Liver (tissue), 9 donors: ENCODE measurements around the gene CUL3. TPM values are rescaled to one million over a fixed set of nuclear protein-coding genes. Genes with fewer than 3 reads are reported as not detected.

Experiments used
- DNase-seq: peaks from one replicate; pipeline ENCODE4 v3.0.0-alpha.2; 2017; ENCODE audit warnings: low spot score
- H3K27ac ChIP-seq, 2 donors: one replicate each; pipeline ENCODE4 v1.7.0; 2013; ENCODE audit warnings: inconsistent platforms in 2 of 2, low read length in 2 of 2, control low read depth in 1 of 2, low read depth in 1 of 2, mild to moderate bottlenecking in 1 of 2
- H3K27me3 ChIP-seq, 4 donors: one replicate each; pipeline versions ENCODE4 v1.6.1 to v1.7.0; 2013; ENCODE audit warnings: low read length in 3 of 4, inconsistent platforms in 1 of 4, mild to moderate bottlenecking in 1 of 4, moderate library complexity in 1 of 4; ENCODE audit not compliant: control insufficient read depth in 4 of 4, insufficient read depth in 4 of 4
- H3K36me3 ChIP-seq, 4 donors: one replicate each; pipeline versions ENCODE4 v1.6.1 to v1.7.0; 2013; ENCODE audit warnings: low read length in 3 of 4, mild to moderate bottlenecking in 3 of 4, low read depth in 1 of 4, moderate library complexity in 1 of 4; ENCODE audit not compliant: control insufficient read depth in 4 of 4, insufficient read depth in 3 of 4
- H3K4me1 ChIP-seq, 4 donors: one replicate each; pipeline versions ENCODE4 v1.6.1 to v1.7.0; 2013; ENCODE audit warnings: low read length in 3 of 4, mild to moderate bottlenecking in 3 of 4, moderate library complexity in 1 of 4; ENCODE audit not compliant: control insufficient read depth in 4 of 4, insufficient read depth in 4 of 4
- H3K4me3 ChIP-seq, 3 donors: one replicate each; pipeline versions ENCODE4 v1.6.1 to v1.7.0; 2013; ENCODE audit warnings: low read length in 3 of 3, control low read depth in 1 of 3, low read depth in 1 of 3, mild to moderate bottlenecking in 1 of 3
- H3K9ac ChIP-seq, 2 donors: one replicate each; pipeline ENCODE4 v1.7.0; 2013; ENCODE audit warnings: low read length in 2 of 2, mild to moderate bottlenecking in 2 of 2, moderate library complexity in 2 of 2, control low read depth in 1 of 2, low read depth in 1 of 2
- H3K9me3 ChIP-seq, 4 donors: one replicate each; pipeline versions ENCODE4 v1.6.1 to v1.7.0; 2013; ENCODE audit warnings: low read length in 3 of 4; ENCODE audit not compliant: control insufficient read depth in 4 of 4
- EGR1 ChIP-seq, 2 donors: IDR thresholded peaks; 2 replicates each; pipeline ENCODE4 v1.6.1; 2016 to 2018; ENCODE audit warnings: antibody characterized with exemption in 2 of 2, low read depth in 2 of 2
- FOXA1 ChIP-seq: IDR thresholded peaks from 2 replicates; pipeline ENCODE4 v1.6.1; 2016; ENCODE audit warnings: antibody characterized with exemption
- FOXA2 ChIP-seq: IDR thresholded peaks from 2 replicates; pipeline ENCODE4 v1.6.1; 2016; ENCODE audit warnings: antibody characterized with exemption
- GABPA ChIP-seq, 2 donors: IDR thresholded peaks in 1 of 2; conservative IDR thresholded peaks in 1 of 2; 2 replicates each; pipeline ENCODE4 v1.6.1; 2016; ENCODE audit warnings: antibody characterized with exemption in 2 of 2, mild to moderate bottlenecking in 1 of 2, moderate library complexity in 1 of 2
- HNF4A ChIP-seq, 2 donors: conservative IDR thresholded peaks; 2 replicates each; pipeline ENCODE4 v1.6.1; 2016; ENCODE audit warnings: antibody characterized with exemption in 2 of 2, mild to moderate bottlenecking in 2 of 2
- HNF4G ChIP-seq: IDR thresholded peaks from 2 replicates; pipeline ENCODE4 v1.6.1; 2016; ENCODE audit warnings: antibody characterized with exemption
- JUND ChIP-seq, 2 donors: IDR thresholded peaks; 2 replicates each; pipeline ENCODE4 v1.6.1; 2016; ENCODE audit warnings: antibody characterized with exemption in 2 of 2
- NR2F2 ChIP-seq: IDR thresholded peaks from 2 replicates; pipeline ENCODE4 v1.6.1; 2016; ENCODE audit warnings: antibody characterized with exemption
- RAD21 ChIP-seq, 2 donors: IDR thresholded peaks; 2 replicates each; pipeline ENCODE4 v1.6.1; 2016; ENCODE audit warnings: antibody characterized with exemption in 2 of 2, mild to moderate bottlenecking in 2 of 2
- RXRA ChIP-seq, 2 donors: IDR thresholded peaks; 2 replicates each; pipeline ENCODE4 v1.6.1; 2017 to 2018; ENCODE audit warnings: antibody characterized with exemption in 2 of 2, mild to moderate bottlenecking in 1 of 2
- SP1 ChIP-seq: IDR thresholded peaks from 2 replicates; pipeline ENCODE4 v1.6.1; 2018; ENCODE audit warnings: antibody characterized with exemption, mild to moderate bottlenecking
- TAF1 ChIP-seq: conservative IDR thresholded peaks from 2 replicates; pipeline ENCODE4 v1.6.1; 2016; ENCODE audit warnings: antibody characterized with exemption, mild to moderate bottlenecking
- YY1 ChIP-seq: IDR thresholded peaks from 2 replicates; pipeline ENCODE4 v1.6.1; 2016; ENCODE audit warnings: antibody characterized with exemption, mild to moderate bottlenecking
- WGBS: extraction: QIAGEN DNeasy Blood & Tissue Kit; methylation state at CpG from one replicate; pipeline ENCODE4 v1.1.7; 2013; 5-methylcytosine and 5-hydroxymethylcytosine counted together
- polyA plus RNA-seq, 2 donors: library from polyadenylated mRNA; stranded (reverse) in 1 of 2; unstranded in 1 of 2; fragments of 200-250 nt in 1 of 2; fragments of >200 nt in 1 of 2; fragmentation: Nextera tagmentation in 1 of 2; extraction: Ambion mirVana in 1 of 2; gene quantifications; one replicate each; pipeline versions ENCODE4 v1.2.1 to v1.2.3, GENCODE V29; 2013 to 2015
- total RNA-seq, 2 donors: library from RNA; depleted of rRNA; stranded (reverse); fragments of >200 nt; gene quantifications; one replicate each; pipeline ENCODE4 v1.2.3, GENCODE V29; 2014
- TF ChIP-seq, protein P1 (sequence below): IDR thresholded peaks from 2 replicates; pipeline ENCODE4 v1.6.1; 2016; ENCODE audit warnings: antibody characterized with exemption, mild to moderate bottlenecking
- TF ChIP-seq, protein P2 (sequence below): IDR thresholded peaks from 2 replicates; pipeline ENCODE4 v1.6.1; 2016; ENCODE audit warnings: antibody characterized with exemption
- TF ChIP-seq, protein P3 (sequence below): IDR thresholded peaks from 2 replicates; pipeline ENCODE4 v1.6.1; 2016; ENCODE audit warnings: antibody characterized with exemption
- TF ChIP-seq, protein P4 (sequence below): fragments of 150-350 bp; IDR thresholded peaks from 2 replicates; pipeline ENCODE4 v1.5.1; 2017; ENCODE audit warnings: improper control_type of control experiment, low read depth, low read length; ENCODE audit not compliant: missing input control
- TF ChIP-seq, protein P5 (sequence below): IDR thresholded peaks from 2 replicates; pipeline ENCODE4 v1.6.1; 2016; ENCODE audit warnings: antibody characterized with exemption
- donor health status: healthy.
- donor health status: healthy.
- donor health status: healthy.
- donor health status: healthy.
- donor health status: healthy.

Gene CUL3
- total RNA-seq (10 to 100 TPM; 37.4 to 48.9 TPM), polyA plus RNA-seq (10 to 100 TPM; 24.7 to 28.8 TPM)

DNA sequence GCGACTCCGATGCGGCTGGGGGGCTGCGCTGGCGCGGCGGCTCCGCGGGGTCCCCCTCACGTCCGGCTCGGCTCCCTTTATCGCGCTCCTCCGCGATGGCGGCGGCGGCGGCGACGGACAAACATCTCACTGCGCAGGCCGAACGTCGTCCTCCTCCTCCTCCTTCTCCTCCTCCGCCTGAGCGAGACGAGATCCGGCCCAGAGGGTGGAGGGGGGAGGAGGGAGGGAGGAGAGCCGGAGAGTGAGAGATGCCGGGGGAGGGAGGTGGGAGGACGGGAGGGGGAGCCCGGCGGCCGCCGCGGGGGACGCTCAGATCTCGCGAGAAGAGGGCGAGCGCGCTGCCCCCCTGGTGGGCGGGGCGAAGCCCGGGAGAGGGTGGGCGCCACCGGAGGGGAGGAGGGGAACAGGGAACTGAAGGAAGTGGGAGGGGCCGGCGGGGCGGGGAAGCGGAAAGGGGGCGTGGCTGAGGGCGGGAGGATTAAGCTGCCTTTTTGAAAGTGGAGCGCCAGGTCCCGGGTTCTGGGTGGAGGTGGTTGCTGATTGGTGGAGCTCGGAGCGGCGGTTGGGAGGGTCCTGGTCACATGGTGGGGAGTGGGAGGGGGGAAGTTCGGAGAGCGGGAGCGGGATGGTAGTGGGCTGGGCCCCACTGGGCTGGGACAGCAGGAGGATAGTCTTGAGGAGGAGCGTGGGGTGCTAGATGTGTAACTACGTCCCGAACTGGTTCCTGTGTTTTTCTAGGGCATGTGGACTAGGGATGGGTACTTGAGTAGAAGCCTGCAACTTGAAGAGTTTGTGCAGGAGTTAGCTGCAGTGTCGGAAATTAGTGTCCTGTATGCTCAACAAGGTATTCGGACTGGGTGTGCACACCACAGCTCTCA is at the start of gene CUL3:
CUL3 (minus strand) TSS at position 153 of the 878 bp plus-strand sequence. CDS start 354 bp downstream, outside the sequence.
- H3K4me1 ChIP-seq: peaks cover 4 to 23% (median 10%) of the 10 kb centered on the region in 4 donors
- WGBS: under 1% methylated on average over 68 of the region's 68 CpGs
- peak; percentile 43 for TF ChIP-seq FOXA1
- peak in 1 of 2 donors; percentile 16 for TF ChIP-seq RXRA (IDR thresholded peaks at IDR 0.05)
- peak; percentile 59 to 87 for TF ChIP-seq GABPA (IDR thresholded peaks at IDR 0.05 in 1 of 2, conservative IDR thresholded peaks at IDR 0.05 in 1 of 2)
- peak in 1 of 2 donors; percentile 15 for TF ChIP-seq RAD21 (IDR thresholded peaks at IDR 0.05)
- TF ChIP-seq, protein P1, sequence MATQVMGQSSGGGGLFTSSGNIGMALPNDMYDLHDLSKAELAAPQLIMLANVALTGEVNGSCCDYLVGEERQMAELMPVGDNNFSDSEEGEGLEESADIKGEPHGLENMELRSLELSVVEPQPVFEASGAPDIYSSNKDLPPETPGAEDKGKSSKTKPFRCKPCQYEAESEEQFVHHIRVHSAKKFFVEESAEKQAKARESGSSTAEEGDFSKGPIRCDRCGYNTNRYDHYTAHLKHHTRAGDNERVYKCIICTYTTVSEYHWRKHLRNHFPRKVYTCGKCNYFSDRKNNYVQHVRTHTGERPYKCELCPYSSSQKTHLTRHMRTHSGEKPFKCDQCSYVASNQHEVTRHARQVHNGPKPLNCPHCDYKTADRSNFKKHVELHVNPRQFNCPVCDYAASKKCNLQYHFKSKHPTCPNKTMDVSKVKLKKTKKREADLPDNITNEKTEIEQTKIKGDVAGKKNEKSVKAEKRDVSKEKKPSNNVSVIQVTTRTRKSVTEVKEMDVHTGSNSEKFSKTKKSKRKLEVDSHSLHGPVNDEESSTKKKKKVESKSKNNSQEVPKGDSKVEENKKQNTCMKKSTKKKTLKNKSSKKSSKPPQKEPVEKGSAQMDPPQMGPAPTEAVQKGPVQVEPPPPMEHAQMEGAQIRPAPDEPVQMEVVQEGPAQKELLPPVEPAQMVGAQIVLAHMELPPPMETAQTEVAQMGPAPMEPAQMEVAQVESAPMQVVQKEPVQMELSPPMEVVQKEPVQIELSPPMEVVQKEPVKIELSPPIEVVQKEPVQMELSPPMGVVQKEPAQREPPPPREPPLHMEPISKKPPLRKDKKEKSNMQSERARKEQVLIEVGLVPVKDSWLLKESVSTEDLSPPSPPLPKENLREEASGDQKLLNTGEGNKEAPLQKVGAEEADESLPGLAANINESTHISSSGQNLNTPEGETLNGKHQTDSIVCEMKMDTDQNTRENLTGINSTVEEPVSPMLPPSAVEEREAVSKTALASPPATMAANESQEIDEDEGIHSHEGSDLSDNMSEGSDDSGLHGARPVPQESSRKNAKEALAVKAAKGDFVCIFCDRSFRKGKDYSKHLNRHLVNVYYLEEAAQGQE: peak; percentile 13
- TF ChIP-seq, protein P2, sequence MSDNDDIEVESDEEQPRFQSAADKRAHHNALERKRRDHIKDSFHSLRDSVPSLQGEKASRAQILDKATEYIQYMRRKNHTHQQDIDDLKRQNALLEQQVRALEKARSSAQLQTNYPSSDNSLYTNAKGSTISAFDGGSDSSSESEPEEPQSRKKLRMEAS: peak; percentile 58
- TF ChIP-seq NR2F2: no peak
- no peak for TF ChIP-seq FOXA2
- TF ChIP-seq EGR1 (IDR thresholded peaks at IDR 0.05; ENCODE audit: low read depth in 2 of 2): no peak
- TF ChIP-seq TAF1: peak; percentile 51
- TF ChIP-seq, protein P3, sequence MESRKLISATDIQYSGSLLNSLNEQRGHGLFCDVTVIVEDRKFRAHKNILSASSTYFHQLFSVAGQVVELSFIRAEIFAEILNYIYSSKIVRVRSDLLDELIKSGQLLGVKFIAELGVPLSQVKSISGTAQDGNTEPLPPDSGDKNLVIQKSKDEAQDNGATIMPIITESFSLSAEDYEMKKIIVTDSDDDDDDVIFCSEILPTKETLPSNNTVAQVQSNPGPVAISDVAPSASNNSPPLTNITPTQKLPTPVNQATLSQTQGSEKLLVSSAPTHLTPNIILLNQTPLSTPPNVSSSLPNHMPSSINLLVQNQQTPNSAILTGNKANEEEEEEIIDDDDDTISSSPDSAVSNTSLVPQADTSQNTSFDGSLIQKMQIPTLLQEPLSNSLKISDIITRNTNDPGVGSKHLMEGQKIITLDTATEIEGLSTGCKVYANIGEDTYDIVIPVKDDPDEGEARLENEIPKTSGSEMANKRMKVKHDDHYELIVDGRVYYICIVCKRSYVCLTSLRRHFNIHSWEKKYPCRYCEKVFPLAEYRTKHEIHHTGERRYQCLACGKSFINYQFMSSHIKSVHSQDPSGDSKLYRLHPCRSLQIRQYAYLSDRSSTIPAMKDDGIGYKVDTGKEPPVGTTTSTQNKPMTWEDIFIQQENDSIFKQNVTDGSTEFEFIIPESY: peak; percentile 99
- TF ChIP-seq SP1: peak; percentile 86
- peak; percentile 67 for TF ChIP-seq YY1
- no peak for TF ChIP-seq HNF4A (conservative IDR thresholded peaks at IDR 0.05)
- TF ChIP-seq, protein P4, sequence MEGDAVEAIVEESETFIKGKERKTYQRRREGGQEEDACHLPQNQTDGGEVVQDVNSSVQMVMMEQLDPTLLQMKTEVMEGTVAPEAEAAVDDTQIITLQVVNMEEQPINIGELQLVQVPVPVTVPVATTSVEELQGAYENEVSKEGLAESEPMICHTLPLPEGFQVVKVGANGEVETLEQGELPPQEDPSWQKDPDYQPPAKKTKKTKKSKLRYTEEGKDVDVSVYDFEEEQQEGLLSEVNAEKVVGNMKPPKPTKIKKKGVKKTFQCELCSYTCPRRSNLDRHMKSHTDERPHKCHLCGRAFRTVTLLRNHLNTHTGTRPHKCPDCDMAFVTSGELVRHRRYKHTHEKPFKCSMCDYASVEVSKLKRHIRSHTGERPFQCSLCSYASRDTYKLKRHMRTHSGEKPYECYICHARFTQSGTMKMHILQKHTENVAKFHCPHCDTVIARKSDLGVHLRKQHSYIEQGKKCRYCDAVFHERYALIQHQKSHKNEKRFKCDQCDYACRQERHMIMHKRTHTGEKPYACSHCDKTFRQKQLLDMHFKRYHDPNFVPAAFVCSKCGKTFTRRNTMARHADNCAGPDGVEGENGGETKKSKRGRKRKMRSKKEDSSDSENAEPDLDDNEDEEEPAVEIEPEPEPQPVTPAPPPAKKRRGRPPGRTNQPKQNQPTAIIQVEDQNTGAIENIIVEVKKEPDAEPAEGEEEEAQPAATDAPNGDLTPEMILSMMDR: no peak
- no peak for TF ChIP-seq HNF4G
- TF ChIP-seq, protein P5, sequence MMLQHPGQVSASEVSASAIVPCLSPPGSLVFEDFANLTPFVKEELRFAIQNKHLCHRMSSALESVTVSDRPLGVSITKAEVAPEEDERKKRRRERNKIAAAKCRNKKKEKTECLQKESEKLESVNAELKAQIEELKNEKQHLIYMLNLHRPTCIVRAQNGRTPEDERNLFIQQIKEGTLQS: no peak
- TF ChIP-seq JUND (IDR thresholded peaks at IDR 0.05): peak in 1 of 2 donors; percentile 32

More for the DNA sequence above, at the start of gene CUL3:
- H3K27me3 ChIP-seq: no peaks in the 10 kb centered on the region
- peak within 1 kb of the TSS; percentile 71 to 73 for H3K9ac ChIP-seq
- no peaks in the 10 kb centered on the region for H3K36me3 ChIP-seq
- peak; percentile 100 for DNase-seq
- no peaks in the 10 kb centered on the region for H3K9me3 ChIP-seq
- H3K27ac ChIP-seq: peak within 1 kb of the TSS; percentile 42 to 90
- H3K4me3 ChIP-seq: peak within 1 kb of the TSS; percentile 86 to 98 (median 92)
